ENCODE measurements around the gene NAP1L4.
"Not testable (repeated sequence)": the region's sequence is repeated elsewhere in the genome, so short reads cannot be mapped to it uniquely, and the experiment has no call there.

The NAP1L4 gene

DNA sequence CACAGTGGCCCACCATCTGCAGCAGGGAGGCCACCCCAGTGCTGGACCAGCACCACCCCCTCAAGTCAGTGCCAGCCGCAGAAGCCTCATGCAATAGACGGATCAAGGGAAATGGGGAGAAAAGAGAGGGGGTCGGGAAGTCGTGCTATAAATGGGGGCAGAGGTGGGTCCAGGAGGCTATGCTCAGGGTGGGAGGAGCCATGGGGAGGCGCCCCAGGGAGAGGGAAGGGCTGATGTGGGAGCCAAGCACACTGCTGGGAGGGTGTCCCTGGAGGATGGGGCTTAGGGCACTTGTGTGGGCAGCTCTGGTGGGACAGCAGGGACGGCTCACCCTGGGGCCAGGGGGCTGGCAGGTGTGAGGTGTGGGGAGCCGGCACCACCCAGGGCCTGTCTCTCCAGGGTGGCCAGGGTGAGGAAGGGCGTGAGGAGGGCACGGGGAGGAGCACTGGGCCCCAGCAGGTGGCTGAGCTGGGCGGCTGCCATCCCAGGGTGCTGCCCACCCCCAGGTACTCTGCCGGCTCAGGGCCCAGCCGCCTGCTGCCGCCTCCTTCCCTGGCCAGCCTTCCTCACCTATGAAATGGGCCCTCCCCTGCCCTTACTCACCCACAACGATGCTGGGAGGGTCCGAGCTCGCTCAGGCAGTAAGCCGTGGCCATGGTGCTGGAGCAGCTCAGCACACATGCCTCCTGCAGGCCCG is 80.9 kb downstream of the NAP1L4 start:
- peaks cover 5% of the 10 kb centered on the region for H3K4me1 ChIP-seq (ENCODE audit: control insufficient read depth, insufficient read depth, low read length, poor library complexity, severe bottlenecking)
- H3K4me3 ChIP-seq (ENCODE audit: insufficient read depth, low read depth, low read length, poor library complexity, severe bottlenecking), result no peak overlapping the region
- no peak overlapping the region for H3K27ac ChIP-seq (ENCODE audit: insufficient read depth, low read length, poor library complexity, severe bottlenecking)
- H3K27me3 ChIP-seq (replicated peaks; ENCODE audit: control insufficient read depth, insufficient read depth, low read length, poor library complexity, severe bottlenecking), result no peaks in the 10 kb centered on the region
- H3K9me3 ChIP-seq (ENCODE audit: control insufficient read depth, low read length), result no peaks in the 10 kb centered on the region
- H3K36me3 ChIP-seq (ENCODE audit: control insufficient read depth, insufficient read depth, low read length), result no peaks in the 10 kb centered on the region
- DNase-seq, result no peak

DNA sequence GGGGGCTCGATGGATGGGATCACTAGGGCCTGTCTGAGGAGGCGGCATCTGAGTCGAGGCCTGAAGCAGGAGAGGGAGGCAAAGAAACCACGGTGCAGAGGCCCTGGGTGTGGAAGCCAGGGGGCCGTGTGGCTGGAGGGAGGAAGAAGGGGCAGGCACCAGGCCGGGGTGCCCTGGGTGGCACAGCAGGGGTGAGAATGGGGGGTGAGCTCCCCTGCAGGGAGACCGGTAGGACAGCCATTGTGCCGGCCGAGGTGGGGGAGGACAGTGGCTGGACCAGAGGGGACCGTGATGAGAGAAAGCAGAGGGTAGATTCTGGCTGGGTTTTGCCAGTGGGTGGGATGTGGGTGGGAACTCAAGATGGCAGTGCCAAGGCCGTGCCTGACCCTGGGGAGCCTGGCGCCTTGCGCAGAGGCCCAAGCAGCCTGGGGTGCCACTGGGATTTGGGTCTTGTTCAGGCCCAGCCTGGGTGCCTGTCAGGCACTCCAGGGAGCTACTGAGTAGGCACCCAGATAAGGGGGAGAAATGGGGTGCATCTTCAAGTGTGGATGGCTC is 81.7 kb downstream of the NAP1L4 start:
- Histone ChIP-seq H3K27me3 (replicated peaks; ENCODE audit: control insufficient read depth, insufficient read depth, low read length, poor library complexity, severe bottlenecking) (no peaks in the 10 kb centered on the region), H3K36me3 (ENCODE audit: control insufficient read depth, insufficient read depth, low read length) (no peaks in the 10 kb centered on the region), H3K27ac (ENCODE audit: insufficient read depth, low read length, poor library complexity, severe bottlenecking) (no peak overlapping the region), H3K4me3 (ENCODE audit: insufficient read depth, low read depth, low read length, poor library complexity, severe bottlenecking) (no peak overlapping the region), H3K4me1 (ENCODE audit: control insufficient read depth, insufficient read depth, low read length, poor library complexity, severe bottlenecking) (peaks cover 5% of the 10 kb centered on the region), H3K9me3 (ENCODE audit: control insufficient read depth, low read length) (no peaks in the 10 kb centered on the region)
- DNase-seq, result no peak

DNA sequence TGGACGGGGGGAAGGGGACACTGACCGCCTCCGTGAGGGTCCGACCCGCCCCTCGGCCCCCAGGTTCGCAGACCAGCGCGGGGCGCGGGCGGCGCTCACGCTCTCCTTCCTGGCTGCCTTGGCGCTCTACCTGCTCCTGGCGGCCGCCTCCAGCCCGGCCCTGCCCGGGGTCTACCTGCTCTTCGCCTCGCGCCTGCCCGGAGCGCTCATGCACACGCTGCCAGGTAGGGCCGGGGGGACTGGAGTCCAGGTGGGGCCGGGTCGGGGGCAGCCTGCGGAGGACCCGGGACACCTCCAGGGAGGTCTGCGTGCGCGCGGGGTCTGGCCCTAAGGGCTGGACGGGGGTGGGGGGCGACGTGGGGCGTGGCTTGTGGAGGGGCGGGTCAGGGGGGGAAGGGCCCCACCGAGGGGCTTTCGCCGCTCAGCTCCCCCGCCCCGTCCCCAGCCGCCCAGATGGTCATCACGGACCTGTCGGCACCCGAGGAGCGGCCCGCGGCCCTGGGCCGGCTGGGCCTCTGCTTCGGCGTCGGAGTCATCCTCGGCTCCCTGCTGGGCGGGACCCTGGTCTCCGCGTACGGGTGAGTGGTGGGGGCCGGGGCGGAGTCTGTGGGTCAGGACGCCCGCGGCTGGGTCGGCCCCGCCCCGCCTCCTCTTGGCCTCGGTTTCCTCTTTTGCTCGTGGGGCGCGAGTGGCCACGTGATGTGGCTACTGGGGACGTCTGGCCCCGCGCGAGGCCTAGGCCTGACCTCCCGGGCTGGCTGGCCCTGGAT is 82.8 kb downstream of the NAP1L4 start:
- Histone ChIP-seq H3K36me3 (ENCODE audit: control insufficient read depth, insufficient read depth, low read length) (no peaks in the 10 kb centered on the region), H3K27me3 (replicated peaks; ENCODE audit: control insufficient read depth, insufficient read depth, low read length, poor library complexity, severe bottlenecking) (no peaks in the 10 kb centered on the region), H3K9me3 (ENCODE audit: control insufficient read depth, low read length) (no peaks in the 10 kb centered on the region), H3K4me3 (ENCODE audit: insufficient read depth, low read depth, low read length, poor library complexity, severe bottlenecking) (no peak overlapping the region), H3K4me1 (ENCODE audit: control insufficient read depth, insufficient read depth, low read length, poor library complexity, severe bottlenecking) (peaks cover 5% of the 10 kb centered on the region), H3K27ac (ENCODE audit: insufficient read depth, low read length, poor library complexity, severe bottlenecking) (no peak overlapping the region)
- no peak for DNase-seq

DNA sequence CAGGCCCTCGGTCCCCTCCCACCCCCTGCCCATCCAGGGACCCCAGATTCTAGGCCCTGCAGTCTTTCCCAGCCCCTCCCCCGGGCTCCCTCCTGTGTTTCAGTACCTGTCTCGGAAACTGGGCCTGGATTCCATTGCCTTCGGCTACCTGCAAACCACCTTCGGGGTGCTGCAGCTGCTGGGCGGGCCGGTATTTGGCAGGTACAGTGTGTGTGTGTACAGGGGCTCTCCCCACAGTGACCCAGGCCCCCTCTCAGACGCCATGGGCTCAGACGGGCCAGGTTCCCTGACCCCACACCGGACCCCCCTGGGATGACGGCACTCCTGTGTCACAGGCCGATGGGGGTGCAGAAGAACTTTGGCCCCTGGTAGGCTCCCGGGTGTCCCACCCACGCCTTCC is 84.0 kb downstream of the NAP1L4 start:
- Histone ChIP-seq H3K9me3 (ENCODE audit: control insufficient read depth, low read length) (no peaks in the 10 kb centered on the region), H3K4me3 (ENCODE audit: insufficient read depth, low read depth, low read length, poor library complexity, severe bottlenecking) (no peak overlapping the region), H3K36me3 (ENCODE audit: control insufficient read depth, insufficient read depth, low read length) (no peaks in the 10 kb centered on the region), H3K27ac (ENCODE audit: insufficient read depth, low read length, poor library complexity, severe bottlenecking) (no peak overlapping the region), H3K27me3 (replicated peaks; ENCODE audit: control insufficient read depth, insufficient read depth, low read length, poor library complexity, severe bottlenecking) (no peaks in the 10 kb centered on the region), H3K4me1 (ENCODE audit: control insufficient read depth, insufficient read depth, low read length, poor library complexity, severe bottlenecking) (peaks cover 2% of the 10 kb centered on the region)
- no peak for DNase-seq

DNA sequence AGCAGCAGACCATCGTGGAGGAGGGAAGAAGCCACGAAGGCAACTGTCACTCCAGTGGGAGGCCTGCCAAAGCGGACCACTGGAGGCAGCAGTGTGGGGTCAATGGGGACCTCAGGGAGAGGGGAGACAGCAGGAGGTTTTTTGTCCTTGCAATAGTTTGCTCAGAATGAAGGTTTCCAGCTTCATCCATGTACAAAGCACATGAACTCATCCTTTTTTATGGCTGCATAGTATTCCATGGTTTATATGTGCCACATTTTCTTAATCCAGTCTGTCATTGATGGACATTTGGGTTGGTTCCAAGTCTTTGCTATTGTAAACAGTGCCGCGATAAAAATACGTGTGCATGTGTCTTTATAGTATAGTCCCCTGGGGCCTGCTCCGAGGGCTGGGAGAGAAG is 86.8 kb downstream of the NAP1L4 start:
- DNase-seq; H3K36me3 ChIP-seq (ENCODE audit: control insufficient read depth, insufficient read depth, low read length); H3K9me3 ChIP-seq (ENCODE audit: control insufficient read depth, low read length); H3K27ac ChIP-seq (ENCODE audit: insufficient read depth, low read length, poor library complexity, severe bottlenecking); H3K27me3 ChIP-seq (replicated peaks; ENCODE audit: control insufficient read depth, insufficient read depth, low read length, poor library complexity, severe bottlenecking); H3K4me3 ChIP-seq (ENCODE audit: insufficient read depth, low read depth, low read length, poor library complexity, severe bottlenecking): not testable (repeated sequence)
- peaks cover 12% of the 10 kb centered on the region for H3K4me1 ChIP-seq (ENCODE audit: control insufficient read depth, insufficient read depth, low read length, poor library complexity, severe bottlenecking)

DNA sequence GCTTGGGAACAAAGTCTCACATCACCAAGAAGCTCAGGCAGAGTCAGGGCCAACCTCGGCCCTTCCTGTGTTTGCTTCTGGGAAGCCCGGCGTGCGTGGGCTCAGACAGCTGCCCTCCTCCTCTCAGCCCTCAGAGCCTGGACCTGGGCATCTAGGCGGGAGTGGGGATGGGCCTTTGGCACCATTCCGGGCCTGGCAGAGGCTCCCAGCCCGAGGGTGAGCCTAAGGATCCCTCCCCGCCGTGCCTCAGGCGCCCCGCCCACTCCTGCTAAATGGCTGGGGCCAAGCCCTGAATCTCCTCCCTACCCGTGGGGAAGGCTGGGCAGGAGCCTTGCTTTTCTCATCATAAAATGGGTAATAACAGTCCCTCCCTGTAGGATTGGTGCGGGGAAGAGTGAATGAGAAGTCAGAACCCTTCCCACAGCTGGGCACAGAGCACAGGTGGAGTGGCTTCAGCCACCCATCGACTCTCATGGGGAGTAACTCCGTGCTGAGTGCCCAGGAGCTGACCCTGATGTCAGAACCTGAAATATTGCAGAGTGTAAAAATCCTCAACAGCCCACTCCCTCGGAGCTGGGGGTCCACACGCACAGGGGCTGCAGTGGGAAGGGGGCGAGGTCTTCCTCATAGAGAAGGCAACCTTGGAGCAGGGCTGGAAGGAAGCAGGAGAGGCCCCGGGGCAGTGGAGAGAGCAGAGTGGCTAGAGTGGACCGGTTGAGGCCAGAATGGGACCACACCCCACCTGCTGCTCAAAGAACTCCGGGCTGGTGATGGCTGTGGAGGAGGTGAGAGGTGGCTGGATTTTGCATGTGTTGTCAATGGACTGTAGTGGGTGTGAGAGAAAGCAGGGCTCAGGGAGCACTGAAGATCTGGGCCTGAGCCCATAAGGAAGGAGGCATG is 87.7 kb downstream of the NAP1L4 start:
- Histone ChIP-seq H3K27me3 (replicated peaks; ENCODE audit: control insufficient read depth, insufficient read depth, low read length, poor library complexity, severe bottlenecking) (no peaks in the 10 kb centered on the region), H3K27ac (ENCODE audit: insufficient read depth, low read length, poor library complexity, severe bottlenecking) (no peak overlapping the region), H3K4me3 (ENCODE audit: insufficient read depth, low read depth, low read length, poor library complexity, severe bottlenecking) (no peak overlapping the region), H3K9me3 (ENCODE audit: control insufficient read depth, low read length) (no peaks in the 10 kb centered on the region), H3K4me1 (ENCODE audit: control insufficient read depth, insufficient read depth, low read length, poor library complexity, severe bottlenecking) (peaks cover 19% of the 10 kb centered on the region), H3K36me3 (ENCODE audit: control insufficient read depth, insufficient read depth, low read length) (no peaks in the 10 kb centered on the region)
- no peak for DNase-seq

DNA sequence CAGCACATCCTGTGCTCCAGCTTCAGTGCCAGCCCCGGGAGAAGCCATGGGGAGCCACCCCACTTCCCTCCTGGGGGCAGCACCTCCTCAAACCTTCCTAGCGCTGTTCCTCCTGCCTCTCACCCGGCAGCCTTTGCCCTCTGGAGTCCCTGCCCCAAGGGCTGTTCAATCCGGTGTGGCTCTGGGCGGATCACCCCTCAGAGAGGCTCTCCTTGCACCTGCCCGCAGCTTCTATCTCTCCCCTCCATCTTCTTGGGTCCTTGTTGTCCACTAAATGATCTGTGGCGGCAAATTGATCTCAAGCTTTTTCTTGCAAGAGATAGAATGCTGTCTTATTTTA is 88.5 kb downstream of the NAP1L4 start:
- no peak for DNase-seq
- no peaks in the 10 kb centered on the region for H3K36me3 ChIP-seq (ENCODE audit: control insufficient read depth, insufficient read depth, low read length)
- H3K27me3 ChIP-seq (replicated peaks; ENCODE audit: control insufficient read depth, insufficient read depth, low read length, poor library complexity, severe bottlenecking), result no peaks in the 10 kb centered on the region
- no peaks in the 10 kb centered on the region for H3K9me3 ChIP-seq (ENCODE audit: control insufficient read depth, low read length)
- H3K4me3 ChIP-seq (ENCODE audit: insufficient read depth, low read depth, low read length, poor library complexity, severe bottlenecking), result no peak overlapping the region
- no peak overlapping the region for H3K27ac ChIP-seq (ENCODE audit: insufficient read depth, low read length, poor library complexity, severe bottlenecking)
- peaks cover 26% of the 10 kb centered on the region for H3K4me1 ChIP-seq (ENCODE audit: control insufficient read depth, insufficient read depth, low read length, poor library complexity, severe bottlenecking)

DNA sequence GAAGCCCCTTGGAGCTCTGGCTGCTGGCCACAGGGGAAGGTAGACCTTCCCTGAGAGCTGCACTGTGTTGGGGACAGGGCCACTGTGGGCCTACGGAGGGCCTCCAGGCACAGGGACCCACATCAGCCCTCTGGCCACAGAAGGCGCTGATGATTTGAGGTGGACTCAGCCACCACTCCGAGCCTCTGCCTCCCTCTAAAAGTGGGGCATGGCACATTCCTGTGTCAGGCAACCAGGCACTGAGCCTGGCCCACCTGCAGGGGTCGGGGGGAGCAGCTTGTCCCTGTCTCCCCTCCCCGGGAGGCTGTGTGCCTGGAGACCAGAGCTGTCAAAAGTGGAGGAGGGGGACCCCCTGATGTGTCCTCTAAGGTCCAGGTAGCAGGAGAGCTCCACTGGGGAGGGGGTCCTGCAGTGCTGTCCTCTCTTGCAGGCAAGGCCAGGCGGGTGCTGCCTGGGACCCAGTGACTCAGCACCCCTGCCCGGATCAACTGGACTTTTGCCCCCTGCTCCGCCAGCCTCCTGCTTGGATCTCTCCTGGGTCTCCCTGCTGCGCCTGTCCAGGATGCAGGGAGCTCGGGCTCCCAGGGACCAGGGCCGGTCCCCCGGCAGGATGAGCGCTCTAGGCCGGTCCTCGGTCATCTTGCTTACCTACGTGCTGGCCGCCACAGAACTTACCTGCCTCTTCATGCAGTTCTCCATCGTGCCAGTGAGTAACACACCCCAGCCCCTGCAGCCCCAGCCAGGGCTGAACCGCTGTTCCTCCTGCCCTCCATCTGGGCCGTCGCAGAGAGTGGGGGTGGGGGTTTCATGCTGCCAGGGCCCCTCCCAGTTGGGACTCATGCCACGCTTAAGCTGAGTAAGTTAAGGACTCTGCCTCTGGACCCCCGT is 89.1 kb downstream of the NAP1L4 start:
- Histone ChIP-seq H3K9me3 (ENCODE audit: control insufficient read depth, low read length) (no peaks in the 10 kb centered on the region), H3K36me3 (ENCODE audit: control insufficient read depth, insufficient read depth, low read length) (no peaks in the 10 kb centered on the region), H3K27me3 (replicated peaks; ENCODE audit: control insufficient read depth, insufficient read depth, low read length, poor library complexity, severe bottlenecking) (no peaks in the 10 kb centered on the region), H3K27ac (ENCODE audit: insufficient read depth, low read length, poor library complexity, severe bottlenecking) (peak overlapping the region; percentile 52), H3K4me1 (ENCODE audit: control insufficient read depth, insufficient read depth, low read length, poor library complexity, severe bottlenecking) (peaks cover 31% of the 10 kb centered on the region), H3K4me3 (ENCODE audit: insufficient read depth, low read depth, low read length, poor library complexity, severe bottlenecking) (peak overlapping the region; percentile 79)
- no peak for DNase-seq

All from effector memory CD4-positive, alpha-beta T cell (primary cell).